ENCODE results near the gene PIGH.

- TF ChIP-seq POLR2A (IDR thresholded peaks at IDR 0.05), result no peak
- no peak for TF ChIP-seq CTCF (IDR thresholded peaks at IDR 0.05)
- no peak for TF ChIP-seq EP300 (IDR thresholded peaks at IDR 0.05)
These were observed 29.6 kb downstream of the PIGH start for GRCh38 chr14:67570453-67570852.

Data from tibial nerve (tissue), 4 donors.